HG02642 (cell line): ENCODE results near the gene LPAR1.

Experiments used
- ATAC-seq: cut with Tn5 transposase; IDR thresholded peaks from one replicate; pipeline ENCODE4 v1.9.1; 2021; ENCODE audit warnings: mild to moderate bottlenecking; ENCODE audit not compliant: unreplicated experiment, poor library complexity

Gene LPAR1

DNA sequence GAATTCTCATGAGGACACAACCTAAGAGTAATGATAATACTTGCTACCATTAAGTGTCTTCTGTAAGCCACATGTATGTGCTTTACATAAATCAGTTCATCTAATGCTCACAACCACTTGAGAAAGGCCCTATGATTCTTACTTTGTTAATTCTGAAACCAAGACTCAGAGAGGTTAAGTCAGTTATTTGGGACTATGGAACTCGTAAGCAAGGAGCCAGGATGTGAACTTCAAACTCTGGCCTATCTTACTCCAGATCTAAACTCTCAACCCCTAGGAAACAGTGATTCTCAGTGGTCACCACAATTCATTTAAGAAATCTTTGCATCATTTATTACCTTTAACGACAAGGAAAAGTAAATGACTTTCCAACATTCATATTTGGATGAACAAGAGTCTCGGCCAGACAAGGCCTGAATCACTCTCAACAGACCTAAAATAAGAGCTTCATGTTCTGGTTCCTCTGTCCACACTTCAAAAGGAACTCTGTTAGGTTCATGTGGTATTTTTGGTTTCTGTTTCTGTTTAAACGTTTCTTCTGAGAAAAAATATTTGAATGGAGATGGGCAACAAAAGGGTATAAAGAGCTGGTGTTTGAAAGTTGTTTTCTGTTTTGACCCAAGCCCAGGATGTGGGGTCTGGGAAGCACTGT is 104.8 kb downstream of the LPAR1 start:
- ATAC-seq: no peak

DNA sequence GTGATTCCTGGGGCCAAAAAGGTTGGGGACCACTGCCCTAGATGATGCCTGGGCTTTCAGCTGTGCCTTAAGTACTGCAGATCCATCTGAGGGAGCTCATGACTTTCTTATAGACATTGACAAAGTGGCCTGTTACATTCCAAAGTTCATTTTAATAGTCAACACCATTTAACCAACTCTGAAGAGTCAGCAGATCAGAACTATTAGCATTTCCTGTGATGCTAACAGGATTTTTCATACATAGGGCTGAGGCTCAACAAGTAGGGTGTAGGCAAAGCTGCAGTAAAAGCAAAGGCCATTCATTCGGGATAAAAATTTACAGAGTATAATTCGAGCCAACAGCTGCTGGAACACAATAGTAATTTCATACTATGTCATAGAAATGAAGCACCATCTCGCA is 105.4 kb downstream of the LPAR1 start:
- no peak for ATAC-seq

DNA sequence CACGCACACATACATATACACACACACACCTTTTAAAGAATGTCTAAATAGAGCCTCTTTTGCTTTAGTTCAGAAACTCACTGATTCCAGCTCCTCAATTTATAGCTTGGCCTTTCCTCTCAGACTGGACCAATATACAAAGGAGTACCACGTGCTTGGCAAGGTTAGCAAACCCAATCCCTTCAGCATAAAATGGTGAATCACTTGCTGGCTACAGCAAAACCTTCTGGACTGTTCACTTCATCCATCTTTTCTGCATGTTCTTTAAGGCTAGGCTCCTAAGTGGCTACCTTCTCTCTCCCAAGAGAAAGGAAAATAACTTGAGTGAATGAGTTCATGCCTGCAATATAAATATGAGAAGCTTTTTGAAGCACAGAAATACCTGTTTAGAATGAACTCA is 109.7 kb downstream of the LPAR1 start:
- no peak for ATAC-seq

DNA sequence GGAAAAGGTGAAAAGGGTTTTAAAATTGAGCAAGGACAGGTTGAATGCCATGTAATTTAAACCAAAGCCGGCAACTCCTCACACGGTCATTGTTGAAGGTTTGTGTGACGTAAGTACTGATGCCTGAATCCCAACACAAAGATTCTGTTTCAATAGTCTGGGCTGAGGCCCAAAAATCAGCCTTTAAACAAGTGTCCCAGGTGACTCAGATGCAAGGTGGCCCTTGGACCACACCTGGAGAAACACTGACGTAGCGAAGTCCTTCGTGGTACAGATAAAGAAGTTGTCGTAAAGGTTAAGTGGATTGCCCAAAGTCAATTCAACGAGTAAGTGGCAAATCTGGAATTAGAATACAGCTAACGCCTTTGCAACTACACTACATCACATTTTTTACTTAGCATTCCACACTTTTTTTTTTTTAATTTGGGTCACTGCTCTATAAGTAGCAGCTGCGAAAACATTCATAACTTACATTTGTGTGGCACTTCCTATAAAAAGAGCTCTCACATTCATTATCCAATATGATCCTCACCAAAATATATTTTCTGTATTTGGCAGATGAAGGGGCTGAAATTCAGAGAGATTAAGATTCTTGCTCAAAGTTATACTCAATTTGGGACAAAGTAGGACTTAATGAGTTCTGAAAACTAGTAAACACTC is 111.3 kb downstream of the LPAR1 start:
- no peak for ATAC-seq

DNA sequence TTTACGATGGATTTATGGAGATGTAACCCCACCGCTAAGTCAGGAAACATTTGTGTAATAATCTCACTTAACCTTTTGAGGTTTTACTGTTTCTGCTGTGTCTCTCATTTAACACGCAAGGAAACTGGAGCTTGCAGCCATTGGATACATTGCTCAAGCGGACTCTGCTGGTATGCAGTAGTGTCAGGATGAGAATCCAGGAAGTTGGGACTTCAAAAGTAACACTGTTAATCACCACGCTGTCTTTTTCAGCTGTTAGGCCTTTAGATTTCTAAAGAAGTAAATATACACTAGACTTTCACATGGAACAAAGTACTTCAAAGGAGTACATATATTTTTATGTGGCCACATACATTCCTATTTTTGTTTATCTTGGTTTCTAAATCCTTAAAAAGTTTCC is 114.7 kb downstream of the LPAR1 start:
- no peak for ATAC-seq

DNA sequence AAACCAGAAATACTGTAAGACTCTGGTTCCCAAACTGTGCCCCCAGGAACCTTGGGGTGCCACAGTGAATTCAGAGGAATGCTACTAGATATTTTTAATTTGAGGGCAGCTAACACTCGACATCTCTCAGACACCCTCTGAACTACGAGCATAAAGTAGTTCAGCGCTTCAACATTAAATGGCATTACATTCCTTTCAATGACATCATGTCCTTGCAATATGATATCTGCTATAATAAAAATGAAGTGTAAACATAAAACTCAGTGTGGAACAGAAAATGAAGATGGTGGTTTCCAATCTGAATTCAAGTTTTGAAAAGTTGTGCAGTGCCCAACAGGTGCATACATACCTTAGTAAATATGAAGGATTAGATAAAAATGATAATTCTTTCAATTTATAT is 116.1 kb downstream of the LPAR1 start:
- ATAC-seq: no peak

DNA sequence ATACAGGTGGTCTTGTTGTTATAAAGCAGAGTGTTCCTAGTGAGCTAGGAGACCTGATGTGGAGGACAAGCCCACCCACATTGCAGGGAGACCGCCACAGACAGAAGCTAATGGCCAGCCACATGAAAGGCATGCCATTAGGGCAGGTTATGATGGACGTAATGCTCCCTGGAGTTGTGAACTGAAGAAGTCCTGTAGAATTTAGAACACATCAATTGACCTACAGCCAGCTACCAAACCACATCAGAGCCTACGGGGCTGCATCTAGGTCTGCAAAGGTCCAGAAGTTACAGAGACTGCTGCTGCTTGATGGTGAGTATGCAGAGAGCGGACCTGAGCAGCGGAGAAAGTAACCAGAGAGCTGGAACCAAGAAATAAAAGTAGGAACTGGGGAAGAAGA is 116.6 kb downstream of the LPAR1 start:
- no peak for ATAC-seq

DNA sequence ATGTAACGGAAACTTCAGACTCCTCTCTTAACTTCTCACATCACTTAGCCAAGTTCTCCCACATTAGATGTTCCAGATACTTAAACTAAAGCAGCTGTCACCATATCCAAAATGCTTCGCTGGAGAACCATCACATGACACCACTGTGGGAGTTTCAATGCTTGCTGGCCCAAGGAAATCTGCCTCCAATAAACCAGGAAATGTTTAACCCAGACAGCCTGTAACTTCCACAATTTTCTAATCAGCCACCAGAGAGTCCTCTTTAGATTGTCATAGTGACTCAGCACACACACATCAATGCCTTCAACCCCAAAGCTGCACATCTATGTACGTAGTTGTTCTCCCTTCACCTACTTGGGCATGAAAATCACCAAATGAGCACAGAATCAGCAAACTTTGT is 118.7 kb downstream of the LPAR1 start:
- no peak for ATAC-seq

DNA sequence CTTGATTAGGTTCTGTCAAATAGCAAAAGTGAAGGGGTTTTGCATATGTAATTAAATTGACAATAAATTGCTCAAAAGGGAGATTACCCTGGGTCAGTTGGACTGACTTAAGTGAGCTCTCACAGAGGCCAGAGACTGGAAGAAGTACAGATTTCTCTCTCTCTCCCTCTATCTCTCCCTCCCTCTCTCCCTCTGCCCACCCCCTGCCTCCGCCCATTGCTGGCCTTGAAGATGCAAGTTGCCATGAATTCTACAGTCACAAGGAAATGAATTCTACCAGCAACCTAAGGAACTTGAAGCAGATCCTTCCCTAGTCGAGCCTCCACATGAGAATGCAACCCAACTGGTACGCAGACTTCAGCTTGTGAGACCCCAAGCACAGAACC is 119.2 kb downstream of the LPAR1 start:
- no peak for ATAC-seq

DNA sequence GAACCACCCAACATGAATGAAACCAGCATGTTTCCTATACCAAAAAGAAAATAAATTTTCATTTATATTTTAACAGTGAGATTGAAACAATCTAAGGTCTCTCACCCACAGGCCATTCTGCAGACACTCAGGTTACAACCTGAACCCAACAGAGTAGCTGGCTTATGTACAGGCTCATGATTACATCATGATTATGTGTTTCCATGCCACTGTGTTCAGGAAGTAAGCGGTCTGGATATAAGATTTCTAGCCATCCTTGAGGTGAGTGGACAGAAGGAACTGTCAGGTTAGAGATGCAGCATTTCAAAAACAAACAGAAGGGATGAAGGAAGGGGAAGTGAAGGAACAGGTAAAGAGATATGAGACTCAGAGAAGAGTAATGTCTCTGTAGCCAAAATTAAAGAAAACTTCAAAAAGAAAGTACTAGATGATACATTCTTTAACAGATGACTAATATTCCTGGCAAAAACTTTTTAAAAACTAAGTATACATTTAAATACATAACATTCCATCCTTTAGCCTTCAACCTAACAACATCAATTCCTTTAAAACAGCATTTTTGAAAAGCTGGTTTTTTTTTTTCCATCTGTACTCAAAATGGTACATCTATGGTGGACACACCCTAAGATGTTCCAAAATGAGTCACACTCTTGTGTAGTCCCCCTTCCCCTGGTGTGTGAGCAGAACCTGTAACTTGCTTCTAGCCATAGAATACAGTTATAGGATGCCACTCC is 119.8 kb downstream of the LPAR1 start:
- ATAC-seq: no peak

DNA sequence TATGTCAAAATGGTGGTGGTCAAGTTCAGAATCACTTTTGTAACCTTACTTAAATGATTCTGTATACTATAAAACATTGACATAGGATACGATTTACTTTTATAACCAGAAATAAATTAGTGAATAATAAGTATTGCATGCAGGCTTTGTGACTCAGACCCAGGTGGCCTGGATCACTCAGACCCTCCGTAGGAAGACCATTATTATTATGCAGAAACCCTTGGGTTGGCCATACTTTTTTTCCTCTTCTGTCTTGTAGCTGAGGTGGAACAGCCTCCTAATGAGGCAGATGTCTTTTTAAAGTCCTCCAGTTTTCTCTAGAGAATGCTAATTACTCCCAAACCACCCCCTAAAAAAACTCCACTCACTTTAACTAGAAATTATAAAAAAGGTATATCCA is 121.9 kb downstream of the LPAR1 start:
- no peak for ATAC-seq

DNA sequence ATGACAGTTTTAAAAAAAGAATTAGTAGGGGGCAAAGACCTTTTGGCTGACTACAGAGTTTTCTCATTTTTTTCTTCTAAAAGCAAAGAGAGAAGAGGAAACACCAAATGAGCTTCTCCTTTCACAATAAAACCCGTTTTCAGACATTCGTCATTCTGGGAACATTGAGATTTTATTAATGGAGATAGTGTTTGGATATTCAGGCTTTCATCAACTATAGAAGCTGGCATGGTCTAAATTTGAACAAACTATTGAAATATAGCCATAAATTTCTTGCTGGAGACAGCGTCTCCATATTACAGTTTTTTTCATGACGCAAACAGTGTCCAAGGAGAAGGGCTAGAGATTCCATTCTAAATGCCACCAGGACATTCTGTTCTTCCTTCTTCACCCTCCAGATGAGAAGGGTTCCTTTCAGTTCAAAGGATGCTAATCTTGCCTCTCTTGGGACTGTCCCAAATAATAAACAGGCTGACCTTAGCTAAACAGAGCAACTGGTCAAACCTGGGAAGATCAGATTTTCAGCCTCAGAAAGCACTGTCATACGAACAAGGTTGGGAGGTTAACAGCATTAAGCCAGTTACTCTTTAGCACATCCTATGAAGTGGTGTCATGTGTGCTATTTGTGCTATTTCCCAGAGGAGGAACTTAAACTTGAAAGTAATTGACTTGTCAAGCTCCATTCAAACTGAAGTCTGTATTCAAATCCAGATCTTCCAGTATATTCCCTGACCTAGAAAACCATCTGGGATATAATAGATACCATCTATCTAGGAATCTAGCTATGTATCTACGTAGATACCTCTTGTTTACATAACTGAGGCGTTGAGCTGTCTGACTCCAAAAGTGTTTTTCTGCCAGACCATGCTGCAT is 125.6 kb downstream of the LPAR1 start:
- no peak for ATAC-seq

DNA sequence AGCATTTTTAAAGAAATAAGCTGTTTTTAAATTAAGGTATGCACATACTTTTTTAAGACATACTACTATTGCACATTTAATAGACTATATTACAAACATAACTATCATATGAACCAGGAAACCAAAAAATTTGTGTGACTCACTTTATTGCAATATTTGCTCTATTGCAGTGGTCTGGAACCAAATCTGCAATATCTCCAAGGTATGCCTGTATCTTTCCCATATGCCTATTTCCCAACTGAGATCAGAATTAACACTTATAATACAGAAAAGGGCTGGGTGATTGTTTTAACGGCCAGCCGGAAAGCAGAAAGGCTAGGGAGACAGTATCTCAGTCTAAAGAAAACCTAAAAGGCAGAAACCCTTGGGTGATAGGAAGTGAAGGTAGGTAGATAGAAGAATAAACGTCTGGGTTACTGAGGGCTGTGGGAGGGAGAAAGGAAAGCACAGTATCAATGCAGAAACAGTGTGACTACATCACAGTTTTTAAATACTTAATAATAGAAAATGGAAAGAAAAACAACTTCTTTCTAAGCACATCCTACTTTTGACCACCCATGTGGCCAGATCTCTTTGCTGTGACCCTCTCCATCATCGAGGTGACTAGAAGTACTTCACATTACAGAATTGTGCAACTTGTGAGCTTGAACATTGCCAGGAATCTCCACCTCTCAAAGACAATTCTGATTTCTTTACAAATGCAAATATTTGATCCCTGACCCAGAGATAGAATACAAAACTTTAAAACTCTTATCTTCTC is 126.4 kb downstream of the LPAR1 start:
- ATAC-seq: no peak

DNA sequence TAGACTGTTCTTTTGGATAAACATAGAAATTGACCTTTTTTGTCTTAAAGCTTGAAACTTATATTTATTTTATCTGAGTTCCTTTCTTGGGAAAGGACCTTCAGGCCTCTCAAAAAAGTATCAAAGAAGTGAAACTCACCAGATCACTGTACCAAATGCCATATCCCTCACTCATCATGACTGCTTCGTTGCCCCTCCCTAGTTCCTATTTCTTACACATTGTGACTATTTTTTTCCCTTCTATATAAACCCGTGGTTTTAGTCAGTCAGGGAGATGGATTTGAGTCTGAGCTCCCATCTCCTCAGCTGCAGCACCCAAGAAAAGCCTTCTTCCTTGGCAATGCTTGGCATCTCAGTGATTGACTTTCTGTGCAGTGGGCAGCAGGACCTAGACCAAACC is 129.4 kb downstream of the LPAR1 start:
- no peak for ATAC-seq

DNA sequence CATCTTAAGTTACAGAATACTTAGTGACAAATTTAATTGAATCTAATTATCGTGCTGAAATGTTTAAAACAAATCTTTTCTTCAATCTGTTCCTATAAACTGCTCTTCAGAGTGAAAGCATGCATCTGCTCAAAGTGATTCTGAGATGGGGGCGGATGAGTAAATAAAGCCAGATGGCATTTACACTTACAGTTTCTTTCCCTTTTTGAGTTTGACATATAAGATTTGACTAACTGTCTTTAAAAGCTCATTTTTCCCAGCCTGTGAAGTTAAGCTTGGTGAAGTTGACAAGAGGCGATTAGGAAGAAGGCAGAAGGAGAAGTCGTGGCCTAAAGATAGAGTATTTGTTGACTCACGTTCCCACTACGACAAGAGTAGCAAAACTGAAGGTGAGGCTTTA is 137.4 kb downstream of the LPAR1 start:
- no peak for ATAC-seq

DNA sequence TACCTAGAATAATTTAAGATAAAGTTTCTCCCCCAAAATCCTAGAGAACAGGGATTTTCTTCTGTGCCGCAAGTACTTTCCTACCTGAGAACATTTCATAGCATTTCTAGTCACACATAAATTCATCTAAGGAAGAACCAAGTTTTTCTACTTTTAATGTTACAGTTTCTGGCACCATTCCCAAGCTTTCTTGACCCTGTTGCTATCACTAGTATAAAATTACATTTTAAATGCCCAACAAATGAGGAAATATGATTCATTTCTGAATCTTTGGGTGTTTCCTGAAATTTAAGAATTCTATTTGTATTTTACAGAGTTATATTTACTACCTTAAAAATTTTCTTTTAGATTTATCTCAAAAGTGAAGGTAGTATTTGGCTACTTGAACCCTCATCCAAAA is 137.8 kb downstream of the LPAR1 start:
- ATAC-seq: no peak

DNA sequence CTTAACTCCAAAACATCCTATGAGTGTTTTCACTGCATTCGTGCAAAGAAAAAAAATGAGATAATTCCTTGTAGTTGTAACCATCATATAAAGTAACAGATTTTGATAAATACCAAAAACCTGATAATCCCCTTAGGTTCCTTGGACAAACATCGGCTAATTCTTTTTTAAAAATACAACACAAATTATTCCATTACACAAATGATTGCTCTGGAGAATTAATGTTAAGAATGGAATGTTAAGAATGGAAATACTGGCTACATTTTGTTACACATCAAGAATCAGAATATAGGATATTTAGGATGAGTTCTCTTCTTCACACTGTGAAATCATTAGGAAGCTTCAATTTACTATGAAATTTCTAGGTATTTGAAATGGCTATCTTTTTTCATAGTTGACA is 139.4 kb downstream of the LPAR1 start:
- ATAC-seq: no peak

DNA sequence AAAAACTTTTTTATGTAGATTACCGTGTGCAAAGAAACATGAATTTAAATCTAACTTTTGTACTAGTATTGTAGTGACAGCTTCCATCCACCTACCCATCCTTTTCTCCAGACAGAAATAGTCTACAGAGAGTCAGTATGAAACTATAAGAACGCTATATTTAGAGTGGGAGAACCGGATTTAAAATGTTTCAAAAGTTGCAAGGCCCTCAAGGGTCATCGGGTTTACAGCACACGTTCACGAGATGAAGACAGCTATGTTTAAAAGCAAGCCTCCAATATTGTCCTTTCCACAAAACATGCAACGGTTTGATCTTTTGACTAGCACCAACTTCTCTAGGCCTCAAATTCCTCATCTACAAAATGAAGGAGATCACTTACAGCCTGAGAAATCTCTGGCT is 139.9 kb downstream of the LPAR1 start:
- no peak for ATAC-seq

DNA sequence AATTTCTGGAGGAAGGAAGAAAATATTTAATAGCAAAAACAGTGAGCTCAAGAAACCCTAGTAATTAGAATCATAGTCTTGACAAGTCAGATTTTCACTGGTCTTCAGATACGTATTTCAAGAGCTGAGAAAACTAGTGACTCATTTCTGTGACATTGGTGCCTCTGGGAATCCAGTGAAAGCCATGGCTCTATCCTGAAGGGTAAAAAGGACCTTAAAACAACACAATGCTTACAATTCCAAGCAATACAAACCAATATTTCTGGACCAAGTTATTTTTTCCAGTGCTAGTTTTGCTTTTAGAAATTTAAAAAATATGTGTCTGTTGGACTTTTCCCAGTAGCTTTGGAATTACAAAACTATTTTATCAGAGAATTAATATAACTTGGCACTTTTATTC is 140.3 kb downstream of the LPAR1 start:
- no peak for ATAC-seq
